ENCODE data around the gene CHST6.

The CHST6 gene

GRCh38 chr16:75491876-75492275, 3.4 kb downstream of the CHST6 start:
- no peak overlapping the region for H3K4me3 ChIP-seq (ENCODE audit: low read length)
- TF ChIP-seq CTCF (IDR thresholded peaks at IDR 0.05; ENCODE audit: low read depth, low read length, poor library complexity, severe bottlenecking) (peak; percentile 14), EZH2phosphoT487 (IDR thresholded peaks at IDR 0.05; ENCODE audit: borderline replicate concordance, low read length) (no peak)
- H3K4me2 ChIP-seq (ENCODE audit: low read length) = no peak overlapping the region
- no peaks in the 10 kb centered on the region for H4K20me1 ChIP-seq (ENCODE audit: control insufficient read depth, insufficient read depth, low read depth, low read length)
- peaks cover 3% of the 10 kb centered on the region; the same call in 1 of the 2 replicates for H3K4me1 ChIP-seq (ENCODE audit: control insufficient read depth, low read length)
- no peaks in the 10 kb centered on the region for H3K36me3 ChIP-seq (ENCODE audit: control insufficient read depth, low read length)
- H3K79me2 ChIP-seq (ENCODE audit: control insufficient read depth, low read length) = no peaks in the 10 kb centered on the region
- no peaks in the 10 kb centered on the region for H3K9me2 ChIP-seq (replicated peaks; ENCODE audit: control insufficient read depth, low read length)
- no peak overlapping the region for H3K27ac ChIP-seq (ENCODE audit: low read depth, low read length)
- peaks cover 5% of the 10 kb centered on the region; the same call in 1 of the 2 replicates for H3K27me3 ChIP-seq (ENCODE audit: control insufficient read depth, low read length)
- 0 out of 2 replicates have a peak, but pooled peaks cover 3% of the 10 kb centered on the region for H3F3A ChIP-seq (ENCODE audit: control insufficient read depth, insufficient read depth)
- H3K9me3 ChIP-seq (ENCODE audit: control insufficient read depth, insufficient read depth, low read length) = no peaks in the 10 kb centered on the region

- Histone ChIP-seq H3K4me2 (ENCODE audit: low read length) (no peak overlapping the region), H3F3A (ENCODE audit: control insufficient read depth, insufficient read depth) (0 out of 2 replicates have a peak, but pooled peaks cover 3% of the 10 kb centered on the region), H3K9me2 (replicated peaks; ENCODE audit: control insufficient read depth, low read length) (no peaks in the 10 kb centered on the region), H3K79me2 (ENCODE audit: control insufficient read depth, low read length) (no peaks in the 10 kb centered on the region), H3K27ac (ENCODE audit: low read depth, low read length) (no peak overlapping the region), H3K36me3 (ENCODE audit: control insufficient read depth, low read length) (no peaks in the 10 kb centered on the region), H3K4me3 (ENCODE audit: low read length) (no peak overlapping the region), H3K27me3 (ENCODE audit: control insufficient read depth, low read length) (no peaks in the 10 kb centered on the region; the same call in 1 of the 2 replicates), H3K4me1 (ENCODE audit: control insufficient read depth, low read length) (peaks cover 19% of the 10 kb centered on the region), H3K9me3 (ENCODE audit: control insufficient read depth, insufficient read depth, low read length) (no peaks in the 10 kb centered on the region), H4K20me1 (ENCODE audit: control insufficient read depth, insufficient read depth, low read depth, low read length) (no peaks in the 10 kb centered on the region)
- TF ChIP-seq CTCF (IDR thresholded peaks at IDR 0.05; ENCODE audit: low read depth, low read length, poor library complexity, severe bottlenecking) = no peak
- TF ChIP-seq EZH2phosphoT487 (IDR thresholded peaks at IDR 0.05; ENCODE audit: borderline replicate concordance, low read length) = no peak
These were observed 6.9 kb downstream of the CHST6 start for GRCh38 chr16:75488322-75488721.

GRCh38 chr16:75486676-75487313, 8.4 kb downstream of the CHST6 start:
- Histone ChIP-seq H3K4me1 (ENCODE audit: control insufficient read depth, low read length) (peaks cover 19% of the 10 kb centered on the region), H3K9me3 (ENCODE audit: control insufficient read depth, insufficient read depth, low read length) (no peaks in the 10 kb centered on the region), H3K36me3 (ENCODE audit: control insufficient read depth, low read length) (no peaks in the 10 kb centered on the region), H3K27me3 (ENCODE audit: control insufficient read depth, low read length) (no peaks in the 10 kb centered on the region; the same call in 1 of the 2 replicates), H3K79me2 (ENCODE audit: control insufficient read depth, low read length) (no peaks in the 10 kb centered on the region), H3F3A (ENCODE audit: control insufficient read depth, insufficient read depth) (0 out of 2 replicates have a peak, but pooled peaks cover 3% of the 10 kb centered on the region), H3K4me2 (ENCODE audit: low read length) (no peak overlapping the region), H4K20me1 (ENCODE audit: control insufficient read depth, insufficient read depth, low read depth, low read length) (no peaks in the 10 kb centered on the region), H3K9me2 (replicated peaks; ENCODE audit: control insufficient read depth, low read length) (no peaks in the 10 kb centered on the region), H3K27ac (ENCODE audit: low read depth, low read length) (no peak overlapping the region), H3K4me3 (ENCODE audit: low read length) (no peak overlapping the region)
- TF ChIP-seq CTCF (IDR thresholded peaks at IDR 0.05; ENCODE audit: low read depth, low read length, poor library complexity, severe bottlenecking) (no peak), EZH2phosphoT487 (IDR thresholded peaks at IDR 0.05; ENCODE audit: borderline replicate concordance, low read length) (no peak)
